NCI-H2171 treated with DMSO at 0.1 percent for 48 hours (cell line): ENCODE results near the gene ZBED2.
"Not testable (repeated sequence)": the region's sequence is repeated elsewhere in the genome, so short reads cannot be mapped to it uniquely, and the experiment has no call there.

Experiments used
- DNase-seq: peaks from one replicate; lab custom pipeline; 2025; lab: John Stamatoyannopoulos, UW

The ZBED2 gene

GRCh38 chr3:111595232-111595631, at the start of gene ZBED2:
Gene ZBED2 (minus strand): TSS chr3:111595346. CDS start chr3:111594201, 1,145 bp downstream.
- no peak for DNase-seq

- DNase-seq, result peak; percentile 44
Observed at GRCh38 chr3:111639316-111639715, 44.2 kb upstream of the ZBED2 start.

- DNase-seq, result peak; percentile 19
Observed at GRCh38 chr3:111636366-111636885, 41.3 kb upstream of the ZBED2 start.

GRCh38 chr3:111635403-111635802, 40.3 kb upstream of the ZBED2 start:
- DNase-seq, result no peak

- DNase-seq, result not testable (repeated sequence)
Observed at GRCh38 chr3:111630638-111631037, 35.5 kb upstream of the ZBED2 start.

GRCh38 chr3:111629018-111629417, 33.9 kb upstream of the ZBED2 start:
- not testable (repeated sequence) for DNase-seq

- no peak for DNase-seq
Observed at GRCh38 chr3:111627092-111627491, 31.9 kb upstream of the ZBED2 start.

- peak; percentile 6 for DNase-seq
Observed at GRCh38 chr3:111621535-111621934, 26.4 kb upstream of the ZBED2 start.

GRCh38 chr3:111619833-111620232, 24.7 kb upstream of the ZBED2 start:
- DNase-seq, result no peak

- no peak for DNase-seq
Observed at GRCh38 chr3:111618945-111619344, 23.8 kb upstream of the ZBED2 start.

GRCh38 chr3:111617912-111618601, 22.9 kb upstream of the ZBED2 start:
- DNase-seq, result no peak

GRCh38 chr3:111617406-111617805, 22.3 kb upstream of the ZBED2 start:
- DNase-seq, result no peak

- no peak for DNase-seq
Observed at GRCh38 chr3:111616417-111617105, 21.4 kb upstream of the ZBED2 start.

- no peak for DNase-seq
Observed at GRCh38 chr3:111615880-111616279, 20.7 kb upstream of the ZBED2 start.

GRCh38 chr3:111613294-111613693, 18.1 kb upstream of the ZBED2 start:
- no peak for DNase-seq

- peak; percentile 42 for DNase-seq
Observed at GRCh38 chr3:111610612-111611054, 15.5 kb upstream of the ZBED2 start.

- no peak for DNase-seq
Observed at GRCh38 chr3:111610189-111610588, 15.0 kb upstream of the ZBED2 start.

GRCh38 chr3:111609700-111610099, 14.6 kb upstream of the ZBED2 start:
- no peak for DNase-seq

- no peak for DNase-seq
Observed at GRCh38 chr3:111608383-111608782, 13.2 kb upstream of the ZBED2 start.

- no peak for DNase-seq
Observed at GRCh38 chr3:111607240-111607920, 12.2 kb upstream of the ZBED2 start.

GRCh38 chr3:111605493-111605892, 10.3 kb upstream of the ZBED2 start:
- DNase-seq, result no peak

GRCh38 chr3:111605018-111605417, 9.9 kb upstream of the ZBED2 start:
- DNase-seq, result no peak

- no peak for DNase-seq
Observed at GRCh38 chr3:111604119-111604518, 9.0 kb upstream of the ZBED2 start.
